Posterior vena cava (tissue), 2 donors: ENCODE measurements around the gene C10orf90. TPM values are rescaled to one million over a fixed set of nuclear protein-coding genes. Genes with fewer than 3 reads are reported as not detected.

Experiments
- DNase-seq: peaks from one replicate; pipeline ENCODE4 v3.0.0-alpha.2; 2020; ENCODE audit warnings: low spot score
- intact Hi-C, 2 donors: fragments of 100-400 bp; cut with DNase I; formaldehyde crosslinking; loops; one replicate each; pipeline versions ENCODE4 v1.14.1 to v1.14.2; 2022 to 2023
- total RNA-seq, 2 donors: library from RNA; stranded (reverse); fragmentation: NEBNext Ultra II Directional; extraction: Animal tissue kit (Norgen Biotek cat#: 25700); gene quantifications; one replicate each; pipeline ENCODE4 v1.2.1, GENCODE V29; 2021
- donor health status: DM: yes; HTN: yes; CAD: no.
- donor health status: DM: yes; HTN: yes; CAD: no.

Gene C10orf90
- total RNA-seq, 2 donors from 2014 or later, result not detected

- DNase-seq, result no peak
Measured at GRCh38 chr10:126496771-126497545, 173.5 kb downstream of the C10orf90 start.

GRCh38 chr10:126491476-126491875 lies 179.0 kb downstream of the C10orf90 start:
- intact Hi-C loops, result no loop called here
- no peak for DNase-seq

More at GRCh38 chr10:126496771-126497545, 173.5 kb downstream of the C10orf90 start:
- intact Hi-C loops, result no loop called here

- intact Hi-C loops, result no loop called here
- no peak for DNase-seq
Measured at GRCh38 chr10:126481181-126481580, 189.3 kb downstream of the C10orf90 start.

- no peak for DNase-seq
- intact Hi-C loops, result no loop called here
Measured at GRCh38 chr10:126480648-126481047, 189.8 kb downstream of the C10orf90 start.

GRCh38 chr10:126479280-126479895 lies 191.1 kb downstream of the C10orf90 start:
- intact Hi-C loops, result no loop called here

GRCh38 chr10:126478546-126478945 lies 191.9 kb downstream of the C10orf90 start:
- intact Hi-C loops, result no loop called here

More at GRCh38 chr10:126479280-126479895, 191.1 kb downstream of the C10orf90 start:
- no peak for DNase-seq

GRCh38 chr10:126476246-126476645 lies 194.2 kb downstream of the C10orf90 start:
- no peak for DNase-seq
- intact Hi-C loops, result no loop called here

More at GRCh38 chr10:126478546-126478945, 191.9 kb downstream of the C10orf90 start:
- DNase-seq, result no peak

GRCh38 chr10:126475074-126475691 lies 195.3 kb downstream of the C10orf90 start:
- DNase-seq, result no peak
- intact Hi-C loops, result no loop called here

GRCh38 chr10:126474031-126474430 lies 196.5 kb downstream of the C10orf90 start:
- intact Hi-C loops, result no loop called here

GRCh38 chr10:126470991-126471390 lies 199.5 kb downstream of the C10orf90 start:
- intact Hi-C loops, result no loop called here
- DNase-seq, result no peak

More at GRCh38 chr10:126474031-126474430, 196.5 kb downstream of the C10orf90 start:
- DNase-seq, result no peak

GRCh38 chr10:126469692-126470091 lies 200.8 kb downstream of the C10orf90 start:
- intact Hi-C loops, result no loop called here
- DNase-seq, result no peak

GRCh38 chr10:126468876-126469643 lies 201.4 kb downstream of the C10orf90 start:
- no peak for DNase-seq
- intact Hi-C loops, result no loop called here

- intact Hi-C loops, result no loop called here
Measured at GRCh38 chr10:126468467-126468866, 202.0 kb downstream of the C10orf90 start.

GRCh38 chr10:126465771-126466170 lies 204.7 kb downstream of the C10orf90 start:
- intact Hi-C loops, result loop anchor here in 1 of 2 donors (2.0 kb wide), 1 partner anchor 73 kb away; no protein-coding TSS in a partner anchor
- DNase-seq, result no peak

More at GRCh38 chr10:126468467-126468866, 202.0 kb downstream of the C10orf90 start:
- no peak for DNase-seq

GRCh38 chr10:126463286-126463685 lies 207.2 kb downstream of the C10orf90 start:
- DNase-seq, result no peak
- intact Hi-C loops, result no loop called here

- DNase-seq, result no peak
- intact Hi-C loops, result no loop called here
Measured at GRCh38 chr10:126461289-126461940, 209.1 kb downstream of the C10orf90 start.

GRCh38 chr10:126459878-126460481 lies 210.5 kb downstream of the C10orf90 start:
- no peak for DNase-seq
- intact Hi-C loops, result no loop called here

GRCh38 chr10:126459032-126459831 lies 211.3 kb downstream of the C10orf90 start:
- intact Hi-C loops, result no loop called here
- no peak for DNase-seq
